Kidney epithelial cell (primary cell): ENCODE measurements around the gene CEP170B. TPM values are rescaled to one million over a fixed set of nuclear protein-coding genes. Genes with fewer than 3 reads are reported as not detected.

Experiments
- DNase-seq: peaks from one replicate; pipeline ENCODE4 v3.0.0-alpha.2; 2010; ENCODE audit warnings: low read depth
- H3K27me3 ChIP-seq: 2 replicates; pipeline ENCODE4 v1.6.0; 2011; ENCODE audit warnings: low read length; ENCODE audit not compliant: control insufficient read depth, insufficient read depth
- H3K36me3 ChIP-seq: 2 replicates; pipeline ENCODE4 v1.5.1; 2011; ENCODE audit warnings: low read length; ENCODE audit not compliant: control insufficient read depth, insufficient read depth
- H3K4me3 ChIP-seq: 2 replicates; pipeline ENCODE4 v1.5.1; 2011; ENCODE audit warnings: low read depth, mild to moderate bottlenecking, control low read depth, low read length
- CTCF ChIP-seq: IDR thresholded peaks from 2 replicates; pipeline ENCODE4 v1.5.1; 2011; ENCODE audit warnings: mild to moderate bottlenecking, moderate library complexity, low read length, control low read depth, inconsistent platforms; ENCODE audit not compliant: insufficient read depth, poor library complexity, severe bottlenecking
- total RNA-seq: library from RNA; depleted of rRNA; stranded (reverse); fragments of >200 nt; gene quantifications from 2 replicates; pipeline ENCODE4 v1.2.3, GENCODE V29; 2015

The CEP170B gene
- total RNA-seq, 1 donor from 2014 or later = 51.9 TPM

- Histone ChIP-seq H3K27me3 (peaks cover 45% of the 10 kb centered on the region), H3K36me3 (no peaks in the 10 kb centered on the region), H3K4me3 (no peak overlapping the region)
- DNase-seq = no peak
- no peak for TF ChIP-seq CTCF
Measured at GRCh38 chr14:104931771-104932675, 67.0 kb downstream of the CEP170B start.

- TF ChIP-seq CTCF = peak; percentile 44
- Histone ChIP-seq H3K27me3 (peaks cover 45% of the 10 kb centered on the region), H3K36me3 (no peaks in the 10 kb centered on the region), H3K4me3 (peak overlapping the region; percentile 30)
- peak; percentile 7 for DNase-seq
Measured at GRCh38 chr14:104932676-104933631, 67.9 kb downstream of the CEP170B start.

GRCh38 chr14:104933746-104934733, 69.0 kb downstream of the CEP170B start:
- H3K4me3 ChIP-seq = no peak overlapping the region
- DNase-seq = no peak
- H3K36me3 ChIP-seq = no peaks in the 10 kb centered on the region
- peaks cover 45% of the 10 kb centered on the region for H3K27me3 ChIP-seq
- TF ChIP-seq CTCF = no peak

- no peaks in the 10 kb centered on the region for H3K36me3 ChIP-seq
- no peak overlapping the region for H3K4me3 ChIP-seq
- no peak for TF ChIP-seq CTCF
- peaks cover 40% of the 10 kb centered on the region for H3K27me3 ChIP-seq
- no peak for DNase-seq
Measured at GRCh38 chr14:104935026-104935650, 70.1 kb downstream of the CEP170B start.

- Histone ChIP-seq H3K27me3 (peaks cover 38% of the 10 kb centered on the region), H3K4me3 (no peak overlapping the region), H3K36me3 (no peaks in the 10 kb centered on the region)
- TF ChIP-seq CTCF = no peak
- no peak for DNase-seq
Measured at GRCh38 chr14:104935955-104936354, 70.9 kb downstream of the CEP170B start.
